Prostate gland (tissue), 2 donors: Measurements from ENCODE around the gene RNF14.

Source experiments
- POLR2A ChIP-seq: fragments of 450-650 bp; IDR thresholded peaks from one replicate; pipeline ENCODE4 v1.6.1; 2016; ENCODE audit warnings: antibody characterized with exemption, mild to moderate bottlenecking
- POLR2AphosphoS5 ChIP-seq: sonication (generic); formaldehyde crosslinking; IDR thresholded peaks from one replicate; pipeline ENCODE4 v1.6.1; 2017; ENCODE audit warnings: antibody characterized with exemption
- TF ChIP-seq, protein P1 (sequence below), 4 experiments: fragments of 200-600 bp in 2 of 4; fragments of 450-650 bp in 2 of 4; sonication (generic) in 2 of 4; IDR thresholded peaks; 1 replicate in 3 of 4; 2 replicates in 1 of 4; pipeline ENCODE4 v1.5.1; 2016 to 2019; ENCODE audit warnings: antibody characterized with exemption in 4 of 4, mild to moderate bottlenecking in 2 of 4, moderate library complexity in 2 of 4

- TF ChIP-seq, protein P1, sequence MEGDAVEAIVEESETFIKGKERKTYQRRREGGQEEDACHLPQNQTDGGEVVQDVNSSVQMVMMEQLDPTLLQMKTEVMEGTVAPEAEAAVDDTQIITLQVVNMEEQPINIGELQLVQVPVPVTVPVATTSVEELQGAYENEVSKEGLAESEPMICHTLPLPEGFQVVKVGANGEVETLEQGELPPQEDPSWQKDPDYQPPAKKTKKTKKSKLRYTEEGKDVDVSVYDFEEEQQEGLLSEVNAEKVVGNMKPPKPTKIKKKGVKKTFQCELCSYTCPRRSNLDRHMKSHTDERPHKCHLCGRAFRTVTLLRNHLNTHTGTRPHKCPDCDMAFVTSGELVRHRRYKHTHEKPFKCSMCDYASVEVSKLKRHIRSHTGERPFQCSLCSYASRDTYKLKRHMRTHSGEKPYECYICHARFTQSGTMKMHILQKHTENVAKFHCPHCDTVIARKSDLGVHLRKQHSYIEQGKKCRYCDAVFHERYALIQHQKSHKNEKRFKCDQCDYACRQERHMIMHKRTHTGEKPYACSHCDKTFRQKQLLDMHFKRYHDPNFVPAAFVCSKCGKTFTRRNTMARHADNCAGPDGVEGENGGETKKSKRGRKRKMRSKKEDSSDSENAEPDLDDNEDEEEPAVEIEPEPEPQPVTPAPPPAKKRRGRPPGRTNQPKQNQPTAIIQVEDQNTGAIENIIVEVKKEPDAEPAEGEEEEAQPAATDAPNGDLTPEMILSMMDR (IDR thresholded peaks at IDR 0.05): no peak
- TF ChIP-seq POLR2A (no peak), POLR2AphosphoS5 (no peak)
These were observed 28.1 kb upstream of the RNF14 start for GRCh38 chr5:141940695-141941271.
